HG03025 (cell line): ENCODE measurements around the gene SELENOP.
A peak's percentile ranks its signal among the peaks of the same experiment; 100 is the strongest.

Experiments
- ATAC-seq: cut with Tn5 transposase; IDR thresholded peaks from one replicate; pipeline ENCODE4 v1.9.1; 2021; ENCODE audit warnings: mild to moderate bottlenecking, moderate library complexity; ENCODE audit not compliant: unreplicated experiment, low FRiP score

SELENOP gene

GRCh38 chr5:42799668-42800114 is 12.0 kb downstream of the SELENOP start:
- ATAC-seq = no peak

- no peak for ATAC-seq
These were observed 12.5 kb downstream of the SELENOP start for GRCh38 chr5:42799241-42799608.

- ATAC-seq = no peak
These were observed 13.1 kb downstream of the SELENOP start for GRCh38 chr5:42798284-42799240.

- no peak for ATAC-seq
These were observed 20.5 kb downstream of the SELENOP start for GRCh38 chr5:42791151-42791550.

GRCh38 chr5:42787845-42788244 is 23.8 kb downstream of the SELENOP start:
- no peak for ATAC-seq

- no peak for ATAC-seq
These were observed 24.6 kb downstream of the SELENOP start for GRCh38 chr5:42787073-42787472.

GRCh38 chr5:42785756-42786155 is 25.9 kb downstream of the SELENOP start:
- no peak for ATAC-seq

- ATAC-seq = no peak
These were observed 27.6 kb downstream of the SELENOP start for GRCh38 chr5:42784132-42784531.

GRCh38 chr5:42781584-42781983 is 30.1 kb downstream of the SELENOP start:
- ATAC-seq = no peak

GRCh38 chr5:42779083-42779482 is 32.6 kb downstream of the SELENOP start:
- peak; percentile 47 for ATAC-seq

- ATAC-seq = no peak
These were observed 39.3 kb downstream of the SELENOP start for GRCh38 chr5:42772265-42772993.

- ATAC-seq = no peak
These were observed 41.7 kb downstream of the SELENOP start for GRCh38 chr5:42770003-42770402.

GRCh38 chr5:42768106-42768504 is 43.6 kb downstream of the SELENOP start:
- no peak for ATAC-seq

GRCh38 chr5:42767491-42768105 is 44.1 kb downstream of the SELENOP start:
- no peak for ATAC-seq

GRCh38 chr5:42761791-42762190 is 49.9 kb downstream of the SELENOP start:
- ATAC-seq = no peak

GRCh38 chr5:42760426-42760825 is 51.3 kb downstream of the SELENOP start:
- no peak for ATAC-seq

GRCh38 chr5:42759456-42759855 is 52.2 kb downstream of the SELENOP start:
- ATAC-seq = no peak

GRCh38 chr5:42756606-42757601 is 54.8 kb downstream of the SELENOP start, which contains the start of gene CCDC152:
Gene CCDC152 (plus strand): TSS chr5:42756818. CDS start chr5:42759122, 2,304 bp downstream.
- ATAC-seq = peak; percentile 87

GRCh38 chr5:42753099-42753498 is 58.6 kb downstream of the SELENOP start:
- no peak for ATAC-seq

GRCh38 chr5:42751044-42751443 is 60.6 kb downstream of the SELENOP start:
- ATAC-seq = no peak
